ENCODE results near the gene PHETA1.
A peak's percentile ranks its signal among the peaks of the same experiment; 100 is the strongest.

The PHETA1 gene

GRCh38 chr12:111314953-111315539, 53.8 kb downstream of the PHETA1 start:
- Histone ChIP-seq H3K36me3 (ENCODE audit: insufficient read depth, low read length) (no peaks in the 10 kb centered on the region), H4K20me1 (ENCODE audit: insufficient read depth, low read length) (no peaks in the 10 kb centered on the region), H3K4me2 (ENCODE audit: low read length) (no peak overlapping the region), H3K9me2 (ENCODE audit: low read depth, low read length) (no peaks in the 10 kb centered on the region), H3K4me3 (ENCODE audit: low read depth, low read length, poor library complexity, severe bottlenecking) (no peak overlapping the region), H3K9ac (ENCODE audit: low read length) (no peak overlapping the region), H2AFZ (ENCODE audit: low read length) (no peak overlapping the region), H3K9me3 (ENCODE audit: low read length) (no peaks in the 10 kb centered on the region), H3K4me1 (ENCODE audit: insufficient read depth, low read length, severe bottlenecking) (no peaks in the 10 kb centered on the region), H3K79me2 (ENCODE audit: insufficient read depth, low read length) (no peaks in the 10 kb centered on the region), H3F3A (ENCODE audit: insufficient read depth, low read length) (no peaks in the 10 kb centered on the region), H3K27ac (ENCODE audit: low read depth, low read length, poor library complexity, severe bottlenecking) (no peak overlapping the region), H3K27me3 (ENCODE audit: insufficient read depth, low read length) (no peaks in the 10 kb centered on the region)
- no peak for TF ChIP-seq EZH2 (IDR thresholded peaks at IDR 0.05; ENCODE audit: borderline replicate concordance, low read length)
- TF ChIP-seq, protein P1, sequence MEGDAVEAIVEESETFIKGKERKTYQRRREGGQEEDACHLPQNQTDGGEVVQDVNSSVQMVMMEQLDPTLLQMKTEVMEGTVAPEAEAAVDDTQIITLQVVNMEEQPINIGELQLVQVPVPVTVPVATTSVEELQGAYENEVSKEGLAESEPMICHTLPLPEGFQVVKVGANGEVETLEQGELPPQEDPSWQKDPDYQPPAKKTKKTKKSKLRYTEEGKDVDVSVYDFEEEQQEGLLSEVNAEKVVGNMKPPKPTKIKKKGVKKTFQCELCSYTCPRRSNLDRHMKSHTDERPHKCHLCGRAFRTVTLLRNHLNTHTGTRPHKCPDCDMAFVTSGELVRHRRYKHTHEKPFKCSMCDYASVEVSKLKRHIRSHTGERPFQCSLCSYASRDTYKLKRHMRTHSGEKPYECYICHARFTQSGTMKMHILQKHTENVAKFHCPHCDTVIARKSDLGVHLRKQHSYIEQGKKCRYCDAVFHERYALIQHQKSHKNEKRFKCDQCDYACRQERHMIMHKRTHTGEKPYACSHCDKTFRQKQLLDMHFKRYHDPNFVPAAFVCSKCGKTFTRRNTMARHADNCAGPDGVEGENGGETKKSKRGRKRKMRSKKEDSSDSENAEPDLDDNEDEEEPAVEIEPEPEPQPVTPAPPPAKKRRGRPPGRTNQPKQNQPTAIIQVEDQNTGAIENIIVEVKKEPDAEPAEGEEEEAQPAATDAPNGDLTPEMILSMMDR (IDR thresholded peaks at IDR 0.05; ENCODE audit: low read length), result no peak

DNA sequence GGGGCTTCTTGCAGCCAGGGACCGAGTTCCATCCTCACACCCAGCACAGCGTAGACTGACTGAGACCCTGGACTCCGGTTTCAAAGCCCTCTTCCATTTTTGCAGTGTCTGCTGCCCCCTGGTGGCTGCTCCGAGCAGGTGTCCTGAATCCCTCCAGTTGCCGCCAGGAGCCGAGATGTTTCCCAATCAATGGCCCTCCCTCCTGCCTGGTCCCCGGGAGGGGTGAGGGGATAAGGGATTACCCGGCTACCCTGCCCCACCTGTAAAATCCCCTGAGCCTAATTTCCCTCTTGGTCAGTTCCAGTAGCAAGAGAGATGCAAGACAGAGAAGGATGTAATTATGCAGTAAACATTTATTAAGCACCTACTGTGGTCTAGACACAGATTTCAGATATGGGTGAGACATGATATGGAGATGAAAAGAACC, 55.0 kb downstream of the PHETA1 start:
- no peak overlapping the region for H3K9ac ChIP-seq (ENCODE audit: low read length)

DNA sequence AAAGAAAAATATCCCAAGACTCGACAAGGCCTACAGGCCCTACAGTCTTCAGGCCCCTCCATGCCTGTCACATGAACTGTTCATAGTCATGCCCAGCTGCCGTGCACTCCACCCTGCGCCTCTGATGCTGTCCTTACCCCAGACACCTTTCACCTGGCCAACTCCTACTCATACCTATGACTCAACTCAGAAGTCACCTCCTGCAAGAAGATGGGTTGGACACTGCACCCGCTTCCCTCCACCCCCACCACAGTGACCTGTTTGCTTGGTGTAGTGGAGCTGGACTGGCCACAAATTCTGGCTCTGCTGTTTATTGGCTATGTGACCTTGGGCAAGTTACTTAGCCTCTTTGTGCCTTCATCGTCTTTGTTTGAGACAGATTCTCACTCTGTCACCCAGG, 56.2 kb downstream of the PHETA1 start:
- TF ChIP-seq, protein P1 (IDR thresholded peaks at IDR 0.05; ENCODE audit: low read length), result no peak
- no peak for TF ChIP-seq EZH2 (IDR thresholded peaks at IDR 0.05; ENCODE audit: borderline replicate concordance, low read length)
- H3K27ac ChIP-seq (ENCODE audit: low read depth, low read length, poor library complexity, severe bottlenecking), result no peak overlapping the region
- H3K9me3 ChIP-seq (ENCODE audit: low read length), result no peaks in the 10 kb centered on the region
- no peak overlapping the region for H2AFZ ChIP-seq (ENCODE audit: low read length)
- H3K4me2 ChIP-seq (ENCODE audit: low read length), result no peak overlapping the region
- H3F3A ChIP-seq (ENCODE audit: insufficient read depth, low read length), result no peaks in the 10 kb centered on the region
- no peak overlapping the region for H3K9ac ChIP-seq (ENCODE audit: low read length)
- H3K27me3 ChIP-seq (ENCODE audit: insufficient read depth, low read length), result no peaks in the 10 kb centered on the region
- H3K79me2 ChIP-seq (ENCODE audit: insufficient read depth, low read length), result no peaks in the 10 kb centered on the region
- no peak overlapping the region for H3K4me3 ChIP-seq (ENCODE audit: low read depth, low read length, poor library complexity, severe bottlenecking)
- no peaks in the 10 kb centered on the region for H3K36me3 ChIP-seq (ENCODE audit: insufficient read depth, low read length)
- no peaks in the 10 kb centered on the region for H4K20me1 ChIP-seq (ENCODE audit: insufficient read depth, low read length)
- no peaks in the 10 kb centered on the region for H3K4me1 ChIP-seq (ENCODE audit: insufficient read depth, low read length, severe bottlenecking)
- H3K9me2 ChIP-seq (ENCODE audit: low read depth, low read length), result no peaks in the 10 kb centered on the region

More for the DNA sequence above, 55.0 kb downstream of the PHETA1 start:
- no peaks in the 10 kb centered on the region for H3K27me3 ChIP-seq (ENCODE audit: insufficient read depth, low read length)
- H3K4me1 ChIP-seq (ENCODE audit: insufficient read depth, low read length, severe bottlenecking), result no peaks in the 10 kb centered on the region
- no peak overlapping the region for H3K4me2 ChIP-seq (ENCODE audit: low read length)
- H3F3A ChIP-seq (ENCODE audit: insufficient read depth, low read length), result no peaks in the 10 kb centered on the region
- no peak for TF ChIP-seq EZH2 (IDR thresholded peaks at IDR 0.05; ENCODE audit: borderline replicate concordance, low read length)
- TF ChIP-seq, protein P1 (IDR thresholded peaks at IDR 0.05; ENCODE audit: low read length), result peak; percentile 65
- no peaks in the 10 kb centered on the region for H3K79me2 ChIP-seq (ENCODE audit: insufficient read depth, low read length)
- H4K20me1 ChIP-seq (ENCODE audit: insufficient read depth, low read length), result no peaks in the 10 kb centered on the region
- no peak overlapping the region for H2AFZ ChIP-seq (ENCODE audit: low read length)
- H3K36me3 ChIP-seq (ENCODE audit: insufficient read depth, low read length), result no peaks in the 10 kb centered on the region
- no peaks in the 10 kb centered on the region for H3K9me2 ChIP-seq (ENCODE audit: low read depth, low read length)
- no peaks in the 10 kb centered on the region for H3K9me3 ChIP-seq (ENCODE audit: low read length)
- H3K27ac ChIP-seq (ENCODE audit: low read depth, low read length, poor library complexity, severe bottlenecking), result no peak overlapping the region
- no peak overlapping the region for H3K4me3 ChIP-seq (ENCODE audit: low read depth, low read length, poor library complexity, severe bottlenecking)
